Measurements from ENCODE around the gene TPTE2. TPM values are rescaled to one million over a fixed set of nuclear protein-coding genes. Genes with fewer than 3 reads are reported as not detected.
"Not testable (repeated sequence)": the region's sequence is repeated elsewhere in the genome, so short reads cannot be mapped to it uniquely, and the experiment has no call there.

TPTE2 gene
- total and polyA plus RNA-seq, 4 donors: 0.13 to 0.32 TPM; not detected in 2

- H3K27ac ChIP-seq (ENCODE audit: low read depth in 1 of 2, low read length in 2 of 2); ATAC-seq (ENCODE audit: low FRiP score); intact Hi-C loops (cut with DNase I); H3K27me3 ChIP-seq (ENCODE audit: control insufficient read depth in 1 of 2, insufficient read depth in 2 of 2, low read length in 1 of 2); H3K9me3 ChIP-seq (ENCODE audit: control insufficient read depth, low read length); DNase-seq; H3K4me3 ChIP-seq (ENCODE audit: low read length in 2 of 2); H3K4me1 ChIP-seq (ENCODE audit: control insufficient read depth in 1 of 2, insufficient read depth in 2 of 2, low read length in 2 of 2); H3K36me3 ChIP-seq (ENCODE audit: control insufficient read depth in 1 of 2, insufficient read depth in 2 of 2, low read length in 1 of 2): not testable (repeated sequence)
These were observed 35.7 kb downstream of the TPTE2 start for GRCh38 chr13:19525634-19526033.

- H3K9me3 ChIP-seq (ENCODE audit: control insufficient read depth, low read length): no peaks in the 10 kb centered on the region
- no peaks in the 10 kb centered on the region for H3K36me3 ChIP-seq (ENCODE audit: control insufficient read depth in 1 of 2, insufficient read depth in 2 of 2, low read length in 1 of 2)
- intact Hi-C loops (cut with DNase I): no loop called here
- H3K27ac ChIP-seq (ENCODE audit: low read depth in 1 of 2, low read length in 2 of 2): no peak overlapping the region
- ATAC-seq (ENCODE audit: low FRiP score): no peak
- H3K4me3 ChIP-seq (ENCODE audit: low read length in 2 of 2): no peak overlapping the region
- no peaks in the 10 kb centered on the region for H3K27me3 ChIP-seq (ENCODE audit: control insufficient read depth in 1 of 2, insufficient read depth in 2 of 2, low read length in 1 of 2)
- DNase-seq: no peak
- H3K4me1 ChIP-seq (ENCODE audit: control insufficient read depth in 1 of 2, insufficient read depth in 2 of 2, low read length in 2 of 2): no peaks in the 10 kb centered on the region
These were observed 42.3 kb downstream of the TPTE2 start for GRCh38 chr13:19519049-19519448.

- DNase-seq; H3K27me3 ChIP-seq (ENCODE audit: control insufficient read depth in 1 of 2, insufficient read depth in 2 of 2, low read length in 1 of 2); ATAC-seq (ENCODE audit: low FRiP score); H3K4me3 ChIP-seq (ENCODE audit: low read length in 2 of 2); H3K4me1 ChIP-seq (ENCODE audit: control insufficient read depth in 1 of 2, insufficient read depth in 2 of 2, low read length in 2 of 2); H3K36me3 ChIP-seq (ENCODE audit: control insufficient read depth in 1 of 2, insufficient read depth in 2 of 2, low read length in 1 of 2); H3K9me3 ChIP-seq (ENCODE audit: control insufficient read depth, low read length); H3K27ac ChIP-seq (ENCODE audit: low read depth in 1 of 2, low read length in 2 of 2); intact Hi-C loops (cut with DNase I): not testable (repeated sequence)
- WGBS, 2 donors: 72 to 74% methylated on average over 5 of the region's 5 CpGs
These were observed 53.7 kb downstream of the TPTE2 start for GRCh38 chr13:19507623-19508022.

- H3K9me3 ChIP-seq (ENCODE audit: control insufficient read depth, low read length); DNase-seq; H3K4me1 ChIP-seq (ENCODE audit: control insufficient read depth in 1 of 2, insufficient read depth in 2 of 2, low read length in 2 of 2); H3K27me3 ChIP-seq (ENCODE audit: control insufficient read depth in 1 of 2, insufficient read depth in 2 of 2, low read length in 1 of 2); H3K4me3 ChIP-seq (ENCODE audit: low read length in 2 of 2); ATAC-seq (ENCODE audit: low FRiP score); H3K36me3 ChIP-seq (ENCODE audit: control insufficient read depth in 1 of 2, insufficient read depth in 2 of 2, low read length in 1 of 2); H3K27ac ChIP-seq (ENCODE audit: low read depth in 1 of 2, low read length in 2 of 2); intact Hi-C loops (cut with DNase I): not testable (repeated sequence)
- 58 to 62% methylated on average over 7 to 9 of the region's 9 CpGs for WGBS, 2 donors
These were observed 101.2 kb downstream of the TPTE2 start for GRCh38 chr13:19460126-19460525.

- intact Hi-C loops (cut with DNase I); H3K27ac ChIP-seq (ENCODE audit: low read depth in 1 of 2, low read length in 2 of 2); H3K9me3 ChIP-seq (ENCODE audit: control insufficient read depth, low read length); H3K27me3 ChIP-seq (ENCODE audit: control insufficient read depth in 1 of 2, insufficient read depth in 2 of 2, low read length in 1 of 2); ATAC-seq (ENCODE audit: low FRiP score); H3K4me1 ChIP-seq (ENCODE audit: control insufficient read depth in 1 of 2, insufficient read depth in 2 of 2, low read length in 2 of 2); H3K36me3 ChIP-seq (ENCODE audit: control insufficient read depth in 1 of 2, insufficient read depth in 2 of 2, low read length in 1 of 2); DNase-seq; H3K4me3 ChIP-seq (ENCODE audit: low read length in 2 of 2): not testable (repeated sequence)
- 2 to 4% methylated on average over 2 of the region's 2 CpGs for WGBS, 2 donors
These were observed 122.2 kb downstream of the TPTE2 start for GRCh38 chr13:19439056-19439686.

GRCh38 chr13:19437780-19438179, 123.6 kb downstream of the TPTE2 start:
- intact Hi-C loops (cut with DNase I); H3K4me3 ChIP-seq (ENCODE audit: low read length in 2 of 2): not testable (repeated sequence)

GRCh38 chr13:19422236-19422635, 139.1 kb downstream of the TPTE2 start:
- 73 to 78% methylated on average over 2 of the region's 2 CpGs for WGBS, 2 donors
- not testable (repeated sequence) for ATAC-seq (ENCODE audit: low FRiP score)

More at GRCh38 chr13:19437780-19438179, 123.6 kb downstream of the TPTE2 start:
- not testable (repeated sequence) for H3K36me3 ChIP-seq (ENCODE audit: control insufficient read depth in 1 of 2, insufficient read depth in 2 of 2, low read length in 1 of 2); ATAC-seq (ENCODE audit: low FRiP score); H3K27ac ChIP-seq (ENCODE audit: low read depth in 1 of 2, low read length in 2 of 2); H3K9me3 ChIP-seq (ENCODE audit: control insufficient read depth, low read length); DNase-seq; H3K27me3 ChIP-seq (ENCODE audit: control insufficient read depth in 1 of 2, insufficient read depth in 2 of 2, low read length in 1 of 2); H3K4me1 ChIP-seq (ENCODE audit: control insufficient read depth in 1 of 2, insufficient read depth in 2 of 2, low read length in 2 of 2)
- 76 to 77% methylated on average over 6 of the region's 6 CpGs for WGBS, 2 donors

GRCh38 chr13:19412494-19412893, 148.8 kb downstream of the TPTE2 start:
- H3K36me3 ChIP-seq (ENCODE audit: control insufficient read depth in 1 of 2, insufficient read depth in 2 of 2, low read length in 1 of 2); H3K9me3 ChIP-seq (ENCODE audit: control insufficient read depth, low read length); H3K4me1 ChIP-seq (ENCODE audit: control insufficient read depth in 1 of 2, insufficient read depth in 2 of 2, low read length in 2 of 2); H3K4me3 ChIP-seq (ENCODE audit: low read length in 2 of 2); H3K27ac ChIP-seq (ENCODE audit: low read depth in 1 of 2, low read length in 2 of 2); ATAC-seq (ENCODE audit: low FRiP score); DNase-seq; H3K27me3 ChIP-seq (ENCODE audit: control insufficient read depth in 1 of 2, insufficient read depth in 2 of 2, low read length in 1 of 2); intact Hi-C loops (cut with DNase I): not testable (repeated sequence)
- 80 to 81% methylated on average over 2 to 4 of the region's 4 CpGs for WGBS, 2 donors

More at GRCh38 chr13:19422236-19422635, 139.1 kb downstream of the TPTE2 start:
- H3K9me3 ChIP-seq (ENCODE audit: control insufficient read depth, low read length); H3K27ac ChIP-seq (ENCODE audit: low read depth in 1 of 2, low read length in 2 of 2); H3K4me3 ChIP-seq (ENCODE audit: low read length in 2 of 2); H3K27me3 ChIP-seq (ENCODE audit: control insufficient read depth in 1 of 2, insufficient read depth in 2 of 2, low read length in 1 of 2); H3K4me1 ChIP-seq (ENCODE audit: control insufficient read depth in 1 of 2, insufficient read depth in 2 of 2, low read length in 2 of 2); DNase-seq; H3K36me3 ChIP-seq (ENCODE audit: control insufficient read depth in 1 of 2, insufficient read depth in 2 of 2, low read length in 1 of 2); intact Hi-C loops (cut with DNase I): not testable (repeated sequence)

- H3K4me3 ChIP-seq (ENCODE audit: low read length in 2 of 2); H3K9me3 ChIP-seq (ENCODE audit: control insufficient read depth, low read length); ATAC-seq (ENCODE audit: low FRiP score); H3K36me3 ChIP-seq (ENCODE audit: control insufficient read depth in 1 of 2, insufficient read depth in 2 of 2, low read length in 1 of 2); H3K27ac ChIP-seq (ENCODE audit: low read depth in 1 of 2, low read length in 2 of 2); intact Hi-C loops (cut with DNase I); H3K4me1 ChIP-seq (ENCODE audit: control insufficient read depth in 1 of 2, insufficient read depth in 2 of 2, low read length in 2 of 2); H3K27me3 ChIP-seq (ENCODE audit: control insufficient read depth in 1 of 2, insufficient read depth in 2 of 2, low read length in 1 of 2); DNase-seq: not testable (repeated sequence)
- WGBS, 2 donors: 80 to 81% methylated on average over 32 of the region's 32 CpGs
These were observed 178.4 kb downstream of the TPTE2 start for GRCh38 chr13:19382746-19383511.
